ENCODE results near the gene ARPC5.

GRCh38 chr1:183653462-183653794, 17.8 kb upstream of the ARPC5 start:
- TF ChIP-seq, protein P1, sequence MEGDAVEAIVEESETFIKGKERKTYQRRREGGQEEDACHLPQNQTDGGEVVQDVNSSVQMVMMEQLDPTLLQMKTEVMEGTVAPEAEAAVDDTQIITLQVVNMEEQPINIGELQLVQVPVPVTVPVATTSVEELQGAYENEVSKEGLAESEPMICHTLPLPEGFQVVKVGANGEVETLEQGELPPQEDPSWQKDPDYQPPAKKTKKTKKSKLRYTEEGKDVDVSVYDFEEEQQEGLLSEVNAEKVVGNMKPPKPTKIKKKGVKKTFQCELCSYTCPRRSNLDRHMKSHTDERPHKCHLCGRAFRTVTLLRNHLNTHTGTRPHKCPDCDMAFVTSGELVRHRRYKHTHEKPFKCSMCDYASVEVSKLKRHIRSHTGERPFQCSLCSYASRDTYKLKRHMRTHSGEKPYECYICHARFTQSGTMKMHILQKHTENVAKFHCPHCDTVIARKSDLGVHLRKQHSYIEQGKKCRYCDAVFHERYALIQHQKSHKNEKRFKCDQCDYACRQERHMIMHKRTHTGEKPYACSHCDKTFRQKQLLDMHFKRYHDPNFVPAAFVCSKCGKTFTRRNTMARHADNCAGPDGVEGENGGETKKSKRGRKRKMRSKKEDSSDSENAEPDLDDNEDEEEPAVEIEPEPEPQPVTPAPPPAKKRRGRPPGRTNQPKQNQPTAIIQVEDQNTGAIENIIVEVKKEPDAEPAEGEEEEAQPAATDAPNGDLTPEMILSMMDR (IDR thresholded peaks at IDR 0.05): no peak
- no peak for TF ChIP-seq EP300 (IDR thresholded peaks at IDR 0.05)
- no peak for TF ChIP-seq POLR2A (IDR thresholded peaks at IDR 0.05)

All from tibial nerve (tissue), 4 donors.